Keratinocyte (primary cell): ENCODE measurements around the gene RAB3A. TPM values are rescaled to one million over a fixed set of nuclear protein-coding genes. Genes with fewer than 3 reads are reported as not detected.

Experiments
- DNase-seq: peaks from one replicate; pipeline ENCODE4 v3.0.0-alpha.2; 2011; ENCODE audit warnings: low read depth, missing footprints, low spot score
- FAIRE-seq: peaks from 2 replicates; lab custom pipeline; 2011; peaks lifted over from hg19 to GRCh38; lab: Jason Lieb, UNC
- H2AFZ ChIP-seq: 2 replicates; pipeline ENCODE4 v1.6.0; 2012; ENCODE audit warnings: low read length, control low read depth, inconsistent platforms; ENCODE audit not compliant: control insufficient read depth
- H3K27ac ChIP-seq: 2 replicates; pipeline ENCODE4 v1.5.1; 2011; ENCODE audit warnings: low read length; ENCODE audit not compliant: control insufficient read depth, insufficient read depth
- H3K27me3 ChIP-seq: 3 replicates; pipeline ENCODE4 v1.6.0; 2011; ENCODE audit warnings: low read length; ENCODE audit not compliant: control insufficient read depth, insufficient read depth; ENCODE audit errors: extremely low read depth
- H3K36me3 ChIP-seq, 2 experiments: 2 replicates in 1 of 2; 3 replicates in 1 of 2; pipeline ENCODE4 v1.5.1; 2011; ENCODE audit warnings: low read length in 2 of 2, mild to moderate bottlenecking in 1 of 2; ENCODE audit not compliant: control insufficient read depth in 2 of 2, insufficient read depth in 2 of 2; ENCODE audit errors: extremely low read depth in 1 of 2
- H3K4me1 ChIP-seq: 3 replicates; pipeline ENCODE4 v1.5.1; 2011; ENCODE audit warnings: low read length; ENCODE audit not compliant: control insufficient read depth, insufficient read depth; ENCODE audit errors: extremely low read depth
- H3K4me2 ChIP-seq: 3 replicates; pipeline ENCODE4 v1.6.0; 2011; ENCODE audit warnings: low read depth, low read length; ENCODE audit not compliant: control insufficient read depth, insufficient read depth; ENCODE audit errors: extremely low read depth
- H3K4me3 ChIP-seq, 3 experiments: fragments of 200-600 bp in 1 of 3; sonication (generic) in 1 of 3; 2 replicates in 2 of 3; 3 replicates in 1 of 3; pipeline ENCODE4 v1.5.1; 2011 to 2016; ENCODE audit warnings: low read length in 3 of 3, mild to moderate bottlenecking in 3 of 3, control low read depth in 2 of 3, inconsistent platforms in 1 of 3, low read depth in 1 of 3, mixed read lengths in 1 of 3, mixed run types in 1 of 3, moderate library complexity in 1 of 3; ENCODE audit not compliant: control insufficient read depth in 2 of 3, insufficient read depth in 2 of 3; ENCODE audit errors: extremely low read depth in 1 of 3
- H3K79me2 ChIP-seq: 2 replicates; pipeline ENCODE4 v1.6.0; 2012; ENCODE audit warnings: low read length; ENCODE audit not compliant: control insufficient read depth, insufficient read depth
- H3K9ac ChIP-seq: 3 replicates; pipeline ENCODE4 v1.6.0; 2011; ENCODE audit warnings: low read length; ENCODE audit not compliant: control insufficient read depth, insufficient read depth; ENCODE audit errors: extremely low read depth
- H3K9me1 ChIP-seq: 3 replicates; pipeline ENCODE4 v1.6.0; 2011; ENCODE audit warnings: low read length; ENCODE audit not compliant: control insufficient read depth, insufficient read depth; ENCODE audit errors: extremely low read depth
- H3K9me3 ChIP-seq: 2 replicates; pipeline ENCODE4 v1.5.1; 2012; ENCODE audit warnings: low read depth, low read length; ENCODE audit not compliant: control insufficient read depth
- H4K20me1 ChIP-seq: 3 replicates; pipeline ENCODE4 v1.6.0; 2011; ENCODE audit warnings: low read length; ENCODE audit not compliant: control insufficient read depth, insufficient read depth; ENCODE audit errors: extremely low read depth
- CTCF ChIP-seq, 3 experiments: IDR thresholded peaks in 1 of 3; conservative IDR thresholded peaks in 1 of 3; optimal IDR thresholded peaks in 1 of 3; 2 replicates in 2 of 3; 3 replicates in 1 of 3; pipeline versions ENCODE3 to v1.5.1; 2011; ENCODE audit warnings: low read length in 3 of 3, mild to moderate bottlenecking in 3 of 3, moderate library complexity in 2 of 3, control low read depth in 1 of 3, inconsistent platforms in 1 of 3; ENCODE audit not compliant: insufficient read depth in 2 of 3; ENCODE audit errors: extremely low read depth in 1 of 3
- EZH2 ChIP-seq: IDR thresholded peaks from one replicate; pipeline ENCODE4 v1.6.1; 2012; ENCODE audit warnings: inconsistent platforms, mild to moderate bottlenecking, low read length, moderate library complexity
- dilution Hi-C: fragments of 300-500 bp; cut with MboI; formaldehyde crosslinking; loops from one replicate; pipeline ENCODE4 v1.7.0; 2020; ENCODE audit warnings: low sequenced_read_pairs; ENCODE audit not compliant: extremely low pct_ligation_motif_present
- polyA plus RNA-seq, 5 experiments: library from polyadenylated mRNA; depleted of rRNA in 3 of 5; stranded (reverse) in 3 of 5; stranded (forward) in 1 of 5; unstranded in 1 of 5; fragments of >200 nt; gene quantifications; 1 replicate in 1 of 5; 2 replicates in 3 of 5; 3 replicates in 1 of 5; pipeline versions ENCODE4 v1.2.1 to v1.2.3, GENCODE V29; 2011 to 2012; ENCODE audit warnings: missing spikeins in 2 of 5, low read depth in 1 of 5, low replicate concordance in 1 of 5

The RAB3A gene
- polyA plus RNA-seq, 1 donor (not counting 4 experiments of a cell fraction or from before 2014, with no cell fraction given) = 0.56 TPM

GRCh38 chr19:18172331-18173053, 31.4 kb downstream of the RAB3A start:
- Histone ChIP-seq H2AFZ (no peak overlapping the region), H3K27me3 (no peaks in the 10 kb centered on the region), H3K36me3 (peaks cover 16 to 18% of the 10 kb centered on the region in 2 experiments), H3K27ac (no peak overlapping the region), H3K9me3 (no peaks in the 10 kb centered on the region), H3K4me2 (no peak overlapping the region), H3K4me1 (peaks cover 9% of the 10 kb centered on the region), H3K79me2 (no peaks in the 10 kb centered on the region), H3K4me3 (no peak overlapping the region), H3K9ac (no peak overlapping the region), H3K9me1 (no peaks in the 10 kb centered on the region), H4K20me1 (peaks cover 4% of the 10 kb centered on the region)
- FAIRE-seq = no peak
- dilution Hi-C loops = no loop called here
- TF ChIP-seq EZH2 (no peak), CTCF (optimal IDR thresholded peaks at IDR 0.05 in 1 of 3, IDR thresholded peaks at IDR 0.05 in 1 of 3, conservative IDR thresholded peaks at IDR 0.05 in 1 of 3; ENCODE audit: extremely low read depth in 1 of 3, insufficient read depth in 2 of 3, low read length in 3 of 3) (no peak)
- DNase-seq = no peak

GRCh38 chr19:18171605-18172327, 32.1 kb downstream of the RAB3A start:
- dilution Hi-C loops = no loop called here

More at GRCh38 chr19:18171605-18172327, 32.1 kb downstream of the RAB3A start:
- H2AFZ ChIP-seq = no peak overlapping the region
- H4K20me1 ChIP-seq = peaks cover 4% of the 10 kb centered on the region
- no peak overlapping the region for H3K4me2 ChIP-seq
- TF ChIP-seq EZH2 (no peak), CTCF (optimal IDR thresholded peaks at IDR 0.05 in 1 of 3, IDR thresholded peaks at IDR 0.05 in 1 of 3, conservative IDR thresholded peaks at IDR 0.05 in 1 of 3; ENCODE audit: extremely low read depth in 1 of 3, insufficient read depth in 2 of 3, low read length in 3 of 3) (no peak)
- no peak for DNase-seq
- no peaks in the 10 kb centered on the region for H3K9me1 ChIP-seq
- H3K9ac ChIP-seq = no peak overlapping the region
- no peaks in the 10 kb centered on the region for H3K9me3 ChIP-seq
- peaks cover 16 to 25% of the 10 kb centered on the region in 2 experiments for H3K36me3 ChIP-seq
- H3K27ac ChIP-seq = no peak overlapping the region
- no peaks in the 10 kb centered on the region for H3K27me3 ChIP-seq
- no peaks in the 10 kb centered on the region for H3K79me2 ChIP-seq
- no peak overlapping the region for H3K4me3 ChIP-seq
- peaks cover 9% of the 10 kb centered on the region for H3K4me1 ChIP-seq
- FAIRE-seq = no peak
